Central memory CD4-positive, alpha-beta T cell (primary cell): ENCODE results near the gene RNF11.
A peak's percentile ranks its signal among the peaks of the same experiment; 100 is the strongest.

ENCODE experiments used
- DNase-seq: peaks from one replicate; pipeline ENCODE4 v3.0.0; 2022

The RNF11 gene

DNA sequence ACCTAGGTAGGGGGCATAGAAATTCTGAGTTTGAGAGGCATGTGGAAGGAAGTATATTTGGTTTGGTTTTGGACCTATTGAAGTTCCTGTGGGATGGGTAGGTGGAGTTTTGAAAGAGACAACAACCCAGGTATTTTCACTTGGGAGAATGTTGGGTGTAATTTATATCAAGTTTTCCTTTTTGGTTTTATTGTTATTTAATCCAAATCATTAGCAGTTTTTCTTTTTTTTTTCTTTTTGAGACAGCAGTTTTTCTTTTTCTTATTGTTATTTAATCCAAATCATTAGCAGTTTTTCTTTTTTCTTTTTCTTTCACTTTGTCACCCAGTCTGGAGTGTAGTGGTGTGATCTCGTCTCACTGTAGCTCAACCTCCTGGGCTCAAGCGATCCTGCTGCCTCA is 30.1 kb downstream of the RNF11 start:
- DNase-seq, result no peak

DNA sequence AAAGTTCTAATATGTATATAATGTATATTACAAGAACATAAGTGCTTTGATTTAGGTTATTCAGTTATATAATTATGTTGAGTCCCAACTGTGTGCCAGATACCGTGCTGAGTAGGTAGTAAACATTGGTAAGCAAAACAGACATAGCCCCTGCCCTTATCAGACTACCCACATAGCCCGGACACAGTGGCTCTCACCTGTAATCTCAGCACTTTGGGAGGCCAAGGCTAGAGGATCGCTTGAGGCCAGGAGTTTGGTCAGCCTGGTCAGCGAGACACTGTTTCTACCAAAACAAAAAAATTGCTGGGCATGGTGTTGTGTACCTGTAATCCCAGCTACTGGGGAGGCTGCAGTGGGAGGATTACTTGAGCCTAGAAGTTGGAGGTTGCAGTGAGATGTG is 30.7 kb downstream of the RNF11 start:
- DNase-seq, result no peak

- no peak for DNase-seq
Measured at GRCh38 chr1:51268634-51269033, 32.6 kb downstream of the RNF11 start.

- DNase-seq, result no peak
Measured at GRCh38 chr1:51270751-51271150, 34.7 kb downstream of the RNF11 start.

- DNase-seq, result no peak
Measured at GRCh38 chr1:51272916-51273315, 36.8 kb downstream of the RNF11 start.

DNA sequence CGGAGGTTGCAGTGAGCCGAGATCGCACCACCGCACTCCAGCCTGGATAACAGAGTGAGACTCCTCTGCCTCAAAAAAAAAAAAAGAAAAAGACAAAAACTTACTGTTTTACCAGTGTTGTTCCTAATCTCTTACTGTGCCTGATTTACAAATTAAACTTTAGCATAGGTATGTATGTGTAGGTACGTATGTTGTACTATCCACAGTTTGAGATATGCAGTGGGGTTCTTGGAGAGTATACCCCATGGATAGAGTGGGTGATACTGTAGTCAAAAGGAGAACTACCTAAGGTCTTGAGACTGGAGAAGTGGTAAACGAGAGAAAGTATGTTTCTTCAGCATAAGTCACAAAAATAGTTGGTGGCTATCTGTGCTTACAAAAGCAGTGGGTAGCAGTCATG is 38.6 kb downstream of the RNF11 start:
- no peak for DNase-seq

- no peak for DNase-seq
Measured at GRCh38 chr1:51276286-51276685, 40.2 kb downstream of the RNF11 start.

- DNase-seq, result no peak
Measured at GRCh38 chr1:51280321-51280978, 44.4 kb downstream of the RNF11 start.

- DNase-seq, result no peak
Measured at GRCh38 chr1:51281807-51282206, 45.7 kb downstream of the RNF11 start.

DNA sequence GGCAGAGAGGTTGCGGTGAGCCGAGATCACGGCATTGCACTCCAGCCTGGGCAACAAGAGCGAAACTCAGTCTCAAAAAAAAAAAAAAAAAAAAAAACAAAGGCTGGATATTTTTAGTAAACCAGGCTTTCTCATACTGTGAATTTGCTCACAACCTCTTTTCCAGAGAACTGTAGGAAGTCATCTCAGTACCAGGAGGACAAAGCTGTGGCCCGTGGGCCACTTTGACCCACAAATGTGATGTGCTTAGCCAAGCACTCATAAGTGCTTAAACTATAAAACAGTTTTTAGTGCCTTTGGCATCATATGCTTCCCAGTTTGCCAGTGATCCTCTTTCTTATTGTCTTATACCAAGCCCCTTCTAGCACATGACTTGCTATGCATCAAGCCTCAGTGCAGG is 46.5 kb downstream of the RNF11 start:
- DNase-seq, result no peak

DNA sequence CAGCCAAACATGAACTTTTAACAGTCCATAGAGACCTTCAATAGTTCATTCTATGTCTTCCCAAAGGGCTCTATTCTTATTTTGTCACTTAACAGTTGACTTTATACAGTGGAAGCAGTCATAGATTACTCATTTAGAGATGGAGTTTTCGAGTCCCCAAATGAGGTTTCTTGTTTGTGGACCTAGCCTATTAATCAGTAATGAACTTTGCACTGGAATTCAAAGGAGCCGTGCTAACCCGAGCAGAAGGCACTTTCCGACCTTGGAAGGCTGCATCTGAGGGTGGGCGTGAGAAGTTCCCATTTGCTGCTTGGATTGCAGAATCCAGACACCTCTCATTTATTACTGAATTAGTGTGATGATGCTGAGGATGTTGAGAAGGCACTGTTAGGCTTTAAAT is 47.9 kb downstream of the RNF11 start:
- DNase-seq, result no peak

GRCh38 chr1:51284487-51284954 is 48.4 kb downstream of the RNF11 start:
- DNase-seq, result no peak

DNA sequence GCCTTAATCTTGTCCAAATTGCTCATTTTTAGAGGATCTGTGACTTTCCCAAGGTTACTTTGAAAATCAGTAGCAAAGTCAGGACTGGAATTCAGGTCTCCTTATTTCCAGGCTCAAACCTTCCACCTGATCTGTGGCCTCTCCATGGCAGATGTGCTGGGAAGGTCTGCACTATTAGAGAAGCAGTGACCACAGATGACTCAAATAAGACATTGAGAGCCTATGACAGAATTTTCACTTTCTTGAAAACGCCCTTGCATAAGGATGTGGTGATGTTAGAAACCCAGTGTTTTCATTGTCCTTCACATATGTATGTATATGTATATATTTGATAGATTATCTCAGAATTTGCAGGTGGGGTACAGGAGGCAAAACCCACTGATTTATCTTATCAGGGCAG is 49.0 kb downstream of the RNF11 start:
- no peak for DNase-seq

- DNase-seq, result no peak
Measured at GRCh38 chr1:51287966-51288365, 51.9 kb downstream of the RNF11 start.

DNA sequence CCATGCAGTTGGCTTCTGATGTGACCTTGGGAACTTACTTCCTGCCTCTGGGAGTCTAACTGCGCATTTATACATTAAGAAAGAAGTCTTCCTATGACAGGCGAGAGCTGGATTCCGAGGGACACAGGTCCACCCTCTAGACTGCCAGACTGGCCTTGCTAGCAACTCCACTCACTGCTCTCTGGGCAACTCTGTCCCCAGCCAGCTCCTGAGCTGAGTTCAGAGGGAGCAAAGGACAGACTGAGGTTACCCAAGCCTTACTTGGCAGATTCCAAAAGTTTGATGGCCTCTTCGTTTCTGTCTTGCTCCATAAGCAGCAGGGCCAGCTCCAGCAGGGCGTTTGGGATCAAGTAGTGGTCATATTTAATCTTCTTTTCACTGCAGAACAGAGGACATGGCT is 52.5 kb downstream of the RNF11 start:
- no peak for DNase-seq

GRCh38 chr1:51289676-51290488 is 53.8 kb downstream of the RNF11 start:
- no peak for DNase-seq

DNA sequence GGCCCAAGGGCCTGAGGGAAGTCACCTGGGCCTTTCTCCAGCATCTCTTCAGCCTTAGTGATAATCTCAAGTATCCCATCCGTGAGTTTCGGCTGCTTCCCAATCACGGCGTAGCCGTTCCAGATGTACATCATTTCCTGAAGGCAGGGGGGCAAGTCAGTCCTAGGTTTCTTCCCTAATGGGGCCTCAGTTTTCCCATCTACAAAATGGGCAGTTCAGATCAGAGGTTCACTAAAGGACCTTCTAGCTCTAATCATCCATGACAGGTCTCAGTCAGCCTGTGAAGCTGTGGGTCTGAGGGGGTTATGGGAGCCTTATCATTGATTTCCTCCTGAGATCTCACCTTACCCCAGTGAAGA is 54.4 kb downstream of the RNF11 start:
- no peak for DNase-seq

- DNase-seq, result no peak
Measured at GRCh38 chr1:51293898-51294515, 57.9 kb downstream of the RNF11 start.

- no peak for DNase-seq
Measured at GRCh38 chr1:51294566-51295184, 58.6 kb downstream of the RNF11 start.

DNA sequence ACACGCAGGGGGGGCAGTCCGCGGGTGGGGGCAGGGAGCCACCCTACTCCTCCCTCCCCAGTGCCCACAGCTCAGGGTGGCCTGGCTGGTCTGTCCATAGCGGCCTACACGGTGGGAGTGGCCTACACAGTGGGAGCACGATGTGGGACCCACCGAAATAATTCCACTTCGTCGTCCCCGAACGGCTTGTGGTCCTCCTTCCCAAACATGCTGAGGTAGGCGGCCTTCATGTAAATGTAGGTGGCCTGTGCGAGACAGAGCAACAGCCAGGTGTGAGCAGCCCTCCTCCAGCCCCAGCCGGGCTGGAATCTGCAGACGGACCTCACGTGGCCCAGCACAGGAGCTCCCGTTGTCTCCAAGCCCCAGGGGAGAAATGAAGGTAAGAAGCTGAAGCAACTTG is 59.9 kb downstream of the RNF11 start:
- DNase-seq, result no peak

DNA sequence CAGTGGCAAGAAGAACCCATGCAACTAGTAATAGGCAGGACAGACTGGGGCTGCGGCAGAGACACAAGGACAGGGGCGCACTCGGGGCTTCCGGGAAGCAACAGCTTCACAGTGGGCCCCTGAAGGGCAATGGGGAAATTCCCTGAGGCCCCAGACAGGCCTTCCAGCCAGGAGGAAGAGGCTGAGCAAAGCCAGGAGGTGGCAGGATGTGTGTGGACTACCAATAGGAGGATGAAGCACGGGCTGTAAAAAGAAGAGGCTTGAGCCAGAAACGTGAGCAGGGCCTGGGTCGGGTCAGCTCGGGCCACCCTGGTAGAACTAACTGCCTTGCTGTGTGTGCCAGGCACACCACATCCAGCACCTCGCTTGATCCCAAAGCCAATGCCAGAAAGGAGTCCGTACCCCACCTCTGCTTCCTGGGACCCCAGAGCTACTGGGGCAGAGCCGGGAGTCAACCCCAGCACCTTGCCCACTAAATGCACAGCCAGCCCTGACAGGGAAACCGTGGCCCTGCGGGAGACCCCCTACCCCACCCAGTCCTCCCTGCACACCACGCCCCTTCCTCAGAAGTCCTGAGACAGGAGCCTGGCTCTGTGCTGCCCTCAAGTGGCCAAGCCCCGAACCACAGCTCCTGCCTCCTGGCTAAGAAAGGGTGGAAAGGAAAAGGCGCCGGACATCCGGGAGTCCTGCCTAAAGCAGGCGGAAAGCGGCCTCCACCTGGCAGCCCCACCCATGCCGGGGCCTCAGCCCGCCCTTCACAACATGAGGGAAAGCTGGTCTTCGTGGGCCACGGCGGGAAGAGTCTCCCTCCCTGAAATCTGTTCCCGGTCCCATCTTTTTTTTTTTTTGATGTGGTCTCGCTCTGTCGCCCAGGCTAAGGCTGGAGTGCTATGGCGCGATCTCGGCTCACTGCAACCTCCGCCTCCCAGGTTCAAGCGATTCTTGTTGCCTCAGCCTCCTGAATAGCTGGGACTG is 60.6 kb downstream of the RNF11 start:
- peak; percentile 39 for DNase-seq
